ENCODE results near the gene CBS.
"Not testable (repeated sequence)": the region's sequence is repeated elsewhere in the genome, so short reads cannot be mapped to it uniquely, and the experiment has no call there.

CBS gene

GRCh38 chr21:43075170-43076022, at the start of gene CBS:
Gene CBS, minus strand, starts transcription at chr21:43075835. Its CDS starts 3,642 bp downstream, at chr21:43072193.
- not testable (repeated sequence) for H3K9me2 ChIP-seq (replicated peaks; ENCODE audit: low read depth, low read length); H3K9me3 ChIP-seq (ENCODE audit: insufficient read depth, low read depth, low read length); H3K4me1 ChIP-seq (ENCODE audit: insufficient read depth, low read length, poor library complexity, severe bottlenecking); H3K27me3 ChIP-seq (ENCODE audit: insufficient read depth, low read length, poor library complexity, severe bottlenecking); H3K36me3 ChIP-seq (ENCODE audit: insufficient read depth, low read length); H3K79me2 ChIP-seq (ENCODE audit: insufficient read depth, low read length); H3K9ac ChIP-seq (ENCODE audit: low read depth, low read length, poor library complexity, severe bottlenecking); H2AFZ ChIP-seq (ENCODE audit: low read length); H3K4me3 ChIP-seq (ENCODE audit: low read length, poor library complexity, severe bottlenecking); H3K4me2 ChIP-seq (ENCODE audit: low read depth, low read length, poor library complexity, severe bottlenecking); H3F3A ChIP-seq (ENCODE audit: low read depth); H4K20me1 ChIP-seq (ENCODE audit: insufficient read depth, low read length, poor library complexity, severe bottlenecking)

DNA sequence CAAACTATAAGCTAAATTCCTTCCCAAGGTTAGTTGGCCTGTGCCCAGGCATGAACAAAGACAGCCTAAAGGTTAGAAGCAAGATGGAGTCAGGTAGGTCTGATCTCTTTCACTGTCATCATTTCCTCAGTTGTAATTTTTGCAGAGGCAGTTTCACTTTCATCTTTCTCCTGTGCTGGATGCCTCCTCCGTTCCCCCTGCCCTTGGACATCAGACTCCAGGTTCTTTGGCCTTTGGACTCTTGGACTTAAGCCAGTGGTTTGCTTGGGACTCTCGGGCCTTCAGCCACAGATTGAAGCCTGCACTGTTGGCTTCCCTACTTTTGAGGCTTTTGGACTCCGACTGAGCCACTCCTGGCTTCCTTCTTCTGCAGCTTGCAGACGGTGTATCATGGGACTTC, 40.3 kb upstream of the CBS start:
- H3K4me1 ChIP-seq (ENCODE audit: insufficient read depth, low read length, poor library complexity, severe bottlenecking); H3K9me2 ChIP-seq (replicated peaks; ENCODE audit: low read depth, low read length); H3K27me3 ChIP-seq (ENCODE audit: insufficient read depth, low read length, poor library complexity, severe bottlenecking); H2AFZ ChIP-seq (ENCODE audit: low read length); H3K4me3 ChIP-seq (ENCODE audit: low read length, poor library complexity, severe bottlenecking); H3F3A ChIP-seq (ENCODE audit: low read depth); H4K20me1 ChIP-seq (ENCODE audit: insufficient read depth, low read length, poor library complexity, severe bottlenecking); H3K9ac ChIP-seq (ENCODE audit: low read depth, low read length, poor library complexity, severe bottlenecking); H3K79me2 ChIP-seq (ENCODE audit: insufficient read depth, low read length); H3K9me3 ChIP-seq (ENCODE audit: insufficient read depth, low read depth, low read length); H3K4me2 ChIP-seq (ENCODE audit: low read depth, low read length, poor library complexity, severe bottlenecking); H3K36me3 ChIP-seq (ENCODE audit: insufficient read depth, low read length): not testable (repeated sequence)

GRCh38 chr21:43114483-43114882, 38.8 kb upstream of the CBS start:
- H3K9me2 ChIP-seq (replicated peaks; ENCODE audit: low read depth, low read length); H4K20me1 ChIP-seq (ENCODE audit: insufficient read depth, low read length, poor library complexity, severe bottlenecking); H3K9ac ChIP-seq (ENCODE audit: low read depth, low read length, poor library complexity, severe bottlenecking); H3K36me3 ChIP-seq (ENCODE audit: insufficient read depth, low read length); H3K4me3 ChIP-seq (ENCODE audit: low read length, poor library complexity, severe bottlenecking); H3K4me2 ChIP-seq (ENCODE audit: low read depth, low read length, poor library complexity, severe bottlenecking); H2AFZ ChIP-seq (ENCODE audit: low read length); H3F3A ChIP-seq (ENCODE audit: low read depth); H3K4me1 ChIP-seq (ENCODE audit: insufficient read depth, low read length, poor library complexity, severe bottlenecking); H3K27me3 ChIP-seq (ENCODE audit: insufficient read depth, low read length, poor library complexity, severe bottlenecking); H3K79me2 ChIP-seq (ENCODE audit: insufficient read depth, low read length); H3K9me3 ChIP-seq (ENCODE audit: insufficient read depth, low read depth, low read length): not testable (repeated sequence)

DNA sequence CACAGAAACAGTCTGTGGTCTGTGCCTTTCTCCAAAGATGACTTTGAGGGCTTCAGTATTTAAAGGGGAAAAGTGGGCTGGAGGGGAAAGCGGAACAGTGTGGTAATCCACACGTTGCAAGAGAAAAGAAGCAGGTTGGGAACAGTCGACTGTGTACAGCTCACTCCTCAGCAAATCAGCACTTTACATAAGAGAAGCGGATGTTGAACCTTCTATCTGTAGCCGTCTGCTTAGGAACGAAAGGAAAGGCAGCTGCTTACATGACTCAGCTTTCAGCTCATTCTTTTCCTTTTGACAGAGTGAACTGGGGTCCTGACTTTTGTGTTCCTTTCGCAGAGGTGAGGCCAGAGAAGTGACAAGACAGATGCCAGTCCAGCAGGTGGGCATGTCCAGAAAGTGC, 33.4 kb upstream of the CBS start:
- not testable (repeated sequence) for H3K79me2 ChIP-seq (ENCODE audit: insufficient read depth, low read length); H3K27me3 ChIP-seq (ENCODE audit: insufficient read depth, low read length, poor library complexity, severe bottlenecking); H4K20me1 ChIP-seq (ENCODE audit: insufficient read depth, low read length, poor library complexity, severe bottlenecking); H3F3A ChIP-seq (ENCODE audit: low read depth); H3K4me3 ChIP-seq (ENCODE audit: low read length, poor library complexity, severe bottlenecking); H3K36me3 ChIP-seq (ENCODE audit: insufficient read depth, low read length); H3K4me2 ChIP-seq (ENCODE audit: low read depth, low read length, poor library complexity, severe bottlenecking); H3K4me1 ChIP-seq (ENCODE audit: insufficient read depth, low read length, poor library complexity, severe bottlenecking); H3K9ac ChIP-seq (ENCODE audit: low read depth, low read length, poor library complexity, severe bottlenecking); H3K9me3 ChIP-seq (ENCODE audit: insufficient read depth, low read depth, low read length); H2AFZ ChIP-seq (ENCODE audit: low read length); H3K9me2 ChIP-seq (replicated peaks; ENCODE audit: low read depth, low read length)

GRCh38 chr21:43108177-43108576, 32.5 kb upstream of the CBS start:
- not testable (repeated sequence) for H3K4me2 ChIP-seq (ENCODE audit: low read depth, low read length, poor library complexity, severe bottlenecking); H2AFZ ChIP-seq (ENCODE audit: low read length); H3K36me3 ChIP-seq (ENCODE audit: insufficient read depth, low read length); H3K4me3 ChIP-seq (ENCODE audit: low read length, poor library complexity, severe bottlenecking); H3K9me2 ChIP-seq (replicated peaks; ENCODE audit: low read depth, low read length); H3K27me3 ChIP-seq (ENCODE audit: insufficient read depth, low read length, poor library complexity, severe bottlenecking); H3K9me3 ChIP-seq (ENCODE audit: insufficient read depth, low read depth, low read length); H3K9ac ChIP-seq (ENCODE audit: low read depth, low read length, poor library complexity, severe bottlenecking); H3K79me2 ChIP-seq (ENCODE audit: insufficient read depth, low read length); H4K20me1 ChIP-seq (ENCODE audit: insufficient read depth, low read length, poor library complexity, severe bottlenecking); H3F3A ChIP-seq (ENCODE audit: low read depth); H3K4me1 ChIP-seq (ENCODE audit: insufficient read depth, low read length, poor library complexity, severe bottlenecking)

- not testable (repeated sequence) for H3K4me2 ChIP-seq (ENCODE audit: low read depth, low read length, poor library complexity, severe bottlenecking); H3K9me2 ChIP-seq (replicated peaks; ENCODE audit: low read depth, low read length); H3F3A ChIP-seq (ENCODE audit: low read depth); H2AFZ ChIP-seq (ENCODE audit: low read length); H3K36me3 ChIP-seq (ENCODE audit: insufficient read depth, low read length); H3K27me3 ChIP-seq (ENCODE audit: insufficient read depth, low read length, poor library complexity, severe bottlenecking); H3K9me3 ChIP-seq (ENCODE audit: insufficient read depth, low read depth, low read length); H3K79me2 ChIP-seq (ENCODE audit: insufficient read depth, low read length); H3K9ac ChIP-seq (ENCODE audit: low read depth, low read length, poor library complexity, severe bottlenecking); H4K20me1 ChIP-seq (ENCODE audit: insufficient read depth, low read length, poor library complexity, severe bottlenecking); H3K4me1 ChIP-seq (ENCODE audit: insufficient read depth, low read length, poor library complexity, severe bottlenecking); H3K4me3 ChIP-seq (ENCODE audit: low read length, poor library complexity, severe bottlenecking)
These were observed 32.1 kb upstream of the CBS start for GRCh38 chr21:43107794-43108137.

GRCh38 chr21:43106965-43107793, 31.5 kb upstream of the CBS start, which contains the start of gene U2AF1:
Gene U2AF1, minus strand, starts transcription at chr21:43107570. Its CDS starts 76 bp downstream, at chr21:43107494.
- H3K9me3 ChIP-seq (ENCODE audit: insufficient read depth, low read depth, low read length); H3K9ac ChIP-seq (ENCODE audit: low read depth, low read length, poor library complexity, severe bottlenecking); H3K9me2 ChIP-seq (replicated peaks; ENCODE audit: low read depth, low read length); H3K36me3 ChIP-seq (ENCODE audit: insufficient read depth, low read length); H3F3A ChIP-seq (ENCODE audit: low read depth); H3K79me2 ChIP-seq (ENCODE audit: insufficient read depth, low read length); H3K27me3 ChIP-seq (ENCODE audit: insufficient read depth, low read length, poor library complexity, severe bottlenecking); H3K4me2 ChIP-seq (ENCODE audit: low read depth, low read length, poor library complexity, severe bottlenecking); H3K4me1 ChIP-seq (ENCODE audit: insufficient read depth, low read length, poor library complexity, severe bottlenecking); H4K20me1 ChIP-seq (ENCODE audit: insufficient read depth, low read length, poor library complexity, severe bottlenecking); H2AFZ ChIP-seq (ENCODE audit: low read length): not testable (repeated sequence)
- peak within 1 kb of the TSS; percentile 54 for H3K4me3 ChIP-seq (ENCODE audit: low read length, poor library complexity, severe bottlenecking)

Data from Loucy (cell line).